Purkinje cell (primary cell): ENCODE results near the gene UNCX. TPM values are rescaled to one million over a fixed set of nuclear protein-coding genes. Genes with fewer than 3 reads are reported as not detected.

Experiments used
- polyA plus RNA-seq: library from polyadenylated mRNA; unstranded; fragments of >200 nt; fragmentation: Nextera tagmentation; gene quantifications from 2 replicates; pipeline ENCODE4 v1.2.1, GENCODE V29; 2014

Gene UNCX
- 0.12 TPM in 1 of 2 replicates, not detected in the other for polyA plus RNA-seq

DNA sequence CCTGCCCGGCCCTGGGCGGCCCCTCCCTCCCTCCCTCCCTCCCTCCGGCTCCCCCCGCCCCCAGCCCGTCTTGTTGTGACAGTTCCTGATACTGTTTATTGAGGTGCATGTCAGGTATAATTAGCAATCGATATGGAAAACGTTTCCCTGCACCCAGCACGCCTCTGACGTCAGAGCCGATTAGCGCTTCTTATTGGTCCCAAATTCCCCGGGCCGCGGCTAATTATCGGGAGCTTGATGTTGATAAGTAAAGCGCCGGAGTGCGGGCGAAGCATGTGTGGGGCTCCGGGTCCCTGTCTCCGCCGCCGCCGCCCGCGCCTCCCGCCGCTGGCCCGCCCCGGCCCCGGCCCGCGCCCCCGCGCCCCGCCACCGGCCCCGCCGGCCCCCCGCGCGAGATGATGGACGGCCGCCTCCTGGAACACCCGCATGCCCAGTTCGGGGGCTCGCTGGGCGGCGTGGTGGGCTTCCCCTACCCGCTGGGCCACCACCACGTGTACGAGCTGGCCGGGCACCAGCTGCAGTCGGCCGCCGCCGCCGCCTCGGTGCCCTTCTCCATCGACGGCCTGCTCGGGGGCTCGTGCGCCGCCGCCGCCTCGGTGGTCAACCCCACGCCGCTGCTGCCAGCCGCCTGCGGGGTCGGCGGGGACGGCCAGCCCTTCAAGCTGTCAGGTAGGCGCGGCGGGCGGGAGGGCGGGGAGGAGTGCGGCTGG is at the start of gene UNCX:
UNCX (plus strand) TSS at position 250 of the 710 bp plus-strand sequence; CDS start at position 396, 146 bp downstream.

Other genes starting within 250 kb of the UNCX start
- gene CYP2W1, start 249.7 kb upstream of the UNCX start, polyA plus RNA-seq: not detected in 2 replicates
- gene GPR146, start 188.3 kb upstream of the UNCX start, polyA plus RNA-seq: not detected in 2 replicates
- not detected in 2 replicates for gene GPER1, start 144.8 kb upstream of the UNCX start, polyA plus RNA-seq
- gene ZFAND2A, start 72.7 kb upstream of the UNCX start, polyA plus RNA-seq: 88.7 and 104 TPM in 2 replicates
- 1.6 and 2.8 TPM in 2 replicates for gene MICALL2, start 226.6 kb downstream of the UNCX start, polyA plus RNA-seq